Measurements from ENCODE around the gene TCAIM.
"Not testable (repeated sequence)": the region's sequence is repeated elsewhere in the genome, so short reads cannot be mapped to it uniquely, and the experiment has no call there.

The TCAIM gene

GRCh38 chr3:44416031-44417030, 77.8 kb downstream of the TCAIM start:
- DNase-seq: no peak

GRCh38 chr3:44418118-44418517, 79.6 kb downstream of the TCAIM start:
- not testable (repeated sequence) for DNase-seq

GRCh38 chr3:44418549-44418948, 80.0 kb downstream of the TCAIM start:
- DNase-seq: no peak

GRCh38 chr3:44419116-44419922, 80.8 kb downstream of the TCAIM start:
- DNase-seq: peak; percentile 10

- DNase-seq: no peak
Measured at GRCh38 chr3:44419923-44420650, 81.5 kb downstream of the TCAIM start.

GRCh38 chr3:44420676-44421075, 82.1 kb downstream of the TCAIM start:
- no peak for DNase-seq

- no peak for DNase-seq
Measured at GRCh38 chr3:44421280-44421679, 82.7 kb downstream of the TCAIM start.

- DNase-seq: no peak
Measured at GRCh38 chr3:44424758-44425157, 86.2 kb downstream of the TCAIM start.

- no peak for DNase-seq
Measured at GRCh38 chr3:44427683-44428082, 89.1 kb downstream of the TCAIM start.

GRCh38 chr3:44428910-44429309, 90.3 kb downstream of the TCAIM start:
- no peak for DNase-seq

GRCh38 chr3:44429459-44429858, 90.9 kb downstream of the TCAIM start:
- no peak for DNase-seq

- no peak for DNase-seq
Measured at GRCh38 chr3:44430466-44430865, 91.9 kb downstream of the TCAIM start.

GRCh38 chr3:44434834-44435510, 96.4 kb downstream of the TCAIM start:
- peak; percentile 16 for DNase-seq

- DNase-seq: no peak
Measured at GRCh38 chr3:44436181-44436580, 97.6 kb downstream of the TCAIM start.

- DNase-seq: no peak
Measured at GRCh38 chr3:44437800-44438199, 99.2 kb downstream of the TCAIM start.

- peak; percentile 99 for DNase-seq
Measured at GRCh38 chr3:44439499-44440295, 101.1 kb downstream of the TCAIM start.

- peak; percentile 17 for DNase-seq
Measured at GRCh38 chr3:44442596-44443309, 104.2 kb downstream of the TCAIM start.

- no peak for DNase-seq
Measured at GRCh38 chr3:44444437-44444836, 105.9 kb downstream of the TCAIM start.

GRCh38 chr3:44444896-44445691, 106.5 kb downstream of the TCAIM start:
- no peak for DNase-seq

- no peak for DNase-seq
Measured at GRCh38 chr3:44445786-44446185, 107.2 kb downstream of the TCAIM start.
